K562 (cell line): ENCODE measurements around the gene LNX2.

Experiments used
- AFF4 ChIP-seq: sonication (generic); formaldehyde crosslinking; IDR thresholded peaks from 2 replicates; pipeline ENCODE4 v1.8.0; 2023; ENCODE audit warnings: mild to moderate bottlenecking, missing genetic modification reagents
- BCLAF1 ChIP-seq, 2 experiments: fragments of 450-650 bp in 1 of 2; IDR thresholded peaks; 2 replicates each; pipeline ENCODE4 v1.6.1; 2011 to 2017; ENCODE audit warnings: low read depth in 2 of 2, antibody characterized with exemption in 1 of 2, borderline replicate concordance in 1 of 2, low read length in 1 of 2, mild to moderate bottlenecking in 1 of 2, mixed read lengths in 1 of 2; ENCODE audit not compliant: control insufficient read depth in 1 of 2
- CTCF ChIP-seq, 3 experiments: IDR thresholded peaks in 2 of 3; conservative IDR thresholded peaks in 1 of 3; 2 replicates each; pipeline ENCODE4 v1.5.1; 2011 to 2012; ENCODE audit warnings: low read length in 3 of 3, mild to moderate bottlenecking in 3 of 3, control low read depth in 2 of 3, improper control_type of control experiment in 1 of 3, inconsistent platforms in 1 of 3, low read depth in 1 of 3, mixed read lengths in 1 of 3, moderate library complexity in 1 of 3; ENCODE audit not compliant: insufficient read depth in 2 of 3
- HCFC1 ChIP-seq: IDR thresholded peaks from 2 replicates; pipeline ENCODE4 v1.6.1; 2012; ENCODE audit warnings: low read depth, low read length, improper control_type of control experiment
- MTF1 ChIP-seq: fragments of 250-450 bp; sonication (Bioruptor Pico); IDR thresholded peaks from 2 replicates; pipeline ENCODE4 v1.9.0; 2021; ENCODE audit warnings: moderate library complexity, mild to moderate bottlenecking, inconsistent platforms, borderline replicate concordance
- MYBL2 ChIP-seq, 2 experiments: fragments of 450-650 bp in 1 of 2; sonication (generic) in 1 of 2; formaldehyde crosslinking in 1 of 2; IDR thresholded peaks; 2 replicates each; pipeline versions ENCODE4 v1.6.1 to v1.8.1; 2017 to 2022; ENCODE audit warnings: borderline replicate concordance in 1 of 2, inconsistent platforms in 1 of 2, low read depth in 1 of 2, mild to moderate bottlenecking in 1 of 2, missing genetic modification reagents in 1 of 2, moderate library complexity in 1 of 2
- NBN ChIP-seq: fragments of 450-650 bp; IDR thresholded peaks from 2 replicates; pipeline ENCODE4 v1.6.1; 2016; ENCODE audit warnings: low read depth, mild to moderate bottlenecking
- POLR2AphosphoS5 ChIP-seq: IDR thresholded peaks from 2 replicates; pipeline ENCODE4 v1.6.1; 2011; ENCODE audit warnings: mild to moderate bottlenecking, low read depth, low read length, moderate library complexity; ENCODE audit not compliant: control insufficient read depth, insufficient read depth
- SAFB2 ChIP-seq: fragments of 200-400 bp; formaldehyde crosslinking; IDR thresholded peaks from 2 replicates; pipeline ENCODE4 v1.6.1; 2018; ENCODE audit warnings: borderline replicate concordance, low read length, low read depth, moderate library complexity; ENCODE audit not compliant: severe bottlenecking
- SIN3A ChIP-seq, 2 experiments: fragments of 150-350 bp in 1 of 2; IDR thresholded peaks; 2 replicates each; pipeline ENCODE4 v1.6.1; 2011 to 2016; ENCODE audit warnings: borderline replicate concordance in 2 of 2, low read depth in 2 of 2, low read length in 2 of 2, mild to moderate bottlenecking in 2 of 2, moderate library complexity in 2 of 2; ENCODE audit not compliant: control insufficient read depth in 1 of 2
- TAF1 ChIP-seq: IDR thresholded peaks from 2 replicates; pipeline ENCODE4 v1.6.1; 2011; ENCODE audit warnings: mild to moderate bottlenecking, low read length, moderate library complexity; ENCODE audit not compliant: insufficient read depth, control insufficient read depth, severe bottlenecking; ENCODE audit errors: extremely low read depth
- ZFP91 ChIP-seq: sonication (generic); formaldehyde crosslinking; IDR thresholded peaks from 2 replicates; pipeline ENCODE4 v1.8.0; 2022; ENCODE audit warnings: mild to moderate bottlenecking, missing genetic modification reagents
- ZFX ChIP-seq: sonication (generic); formaldehyde crosslinking; IDR thresholded peaks from 2 replicates; pipeline ENCODE4 v1.8.0; 2022; ENCODE audit warnings: mild to moderate bottlenecking, missing genetic modification reagents, moderate library complexity
- ZNF444 ChIP-seq: fragments of 250-450 bp; sonication (Bioruptor Pico); IDR thresholded peaks from 2 replicates; pipeline ENCODE4 v1.4.0; 2020; ENCODE audit warnings: mild to moderate bottlenecking, moderate library complexity

- no peak for TF ChIP-seq SAFB2
- TF ChIP-seq ZFX (CRISPR knock-in tag), result no peak
- no peak for TF ChIP-seq NBN
- no peak for TF ChIP-seq ZFP91 (CRISPR knock-in tag)
- no peak for TF ChIP-seq MTF1 (CRISPR knock-in tag)
- no peak for TF ChIP-seq CTCF (IDR thresholded peaks at IDR 0.05 in 2 of 3, conservative IDR thresholded peaks at IDR 0.05 in 1 of 3; ENCODE audit: insufficient read depth in 2 of 3, low read depth in 1 of 3, low read length in 3 of 3)
- no peak for TF ChIP-seq HCFC1
- no peak for TF ChIP-seq BCLAF1 (IDR thresholded peaks at IDR 0.05; ENCODE audit: borderline replicate concordance in 1 of 2, control insufficient read depth in 1 of 2, low read depth in 2 of 2, low read length in 1 of 2)
- TF ChIP-seq AFF4 (CRISPR knock-in tag), result no peak
- TF ChIP-seq MYBL2 (IDR thresholded peaks at IDR 0.05; ENCODE audit: low read depth), result no peak
- TF ChIP-seq MYBL2 (CRISPR knock-in tag; IDR thresholded peaks at IDR 0.05; ENCODE audit: borderline replicate concordance), result no peak
- TF ChIP-seq POLR2AphosphoS5, result no peak
- TF ChIP-seq ZNF444 (CRISPR knock-in tag), result no peak
- no peak for TF ChIP-seq SIN3A (IDR thresholded peaks at IDR 0.05; ENCODE audit: borderline replicate concordance in 2 of 2, control insufficient read depth in 1 of 2, low read depth in 2 of 2, low read length in 2 of 2)
- no peak for TF ChIP-seq TAF1
Observed at GRCh38 chr13:27662738-27663470, 42.6 kb upstream of the LNX2 start.
